SH-SY5Y (cell line): ENCODE measurements around the gene KCNB1.

Experiments
- GATA2 ChIP-seq: IDR thresholded peaks from 2 replicates; pipeline ENCODE4 v1.6.1; 2011; ENCODE audit warnings: mild to moderate bottlenecking, low read depth, low read length
- GATA3 ChIP-seq: IDR thresholded peaks from 2 replicates; pipeline ENCODE4 v1.6.1; 2011; ENCODE audit warnings: low read depth, mild to moderate bottlenecking, low read length, moderate library complexity

GRCh38 chr20:49447946-49448809 is 34.3 kb downstream of the KCNB1 start:
- TF ChIP-seq GATA2, result no peak
- TF ChIP-seq GATA3, result no peak
